B cell (primary cell): ENCODE measurements around the gene CPED1. TPM values are rescaled to one million over a fixed set of nuclear protein-coding genes. Genes with fewer than 3 reads are reported as not detected.
A peak's percentile ranks its signal among the peaks of the same experiment; 100 is the strongest.

Source experiments
- ATAC-seq: fragments of 200-7000 bp; cut with Tn5 transposase; one replicate; pipeline ENCODE4 v1.10.0; 2021; ENCODE audit warnings: low read depth, mild to moderate bottlenecking, moderate number of reproducible peaks, moderate library complexity
- CTCF ChIA-PET: fragments of 350-600 bp; sonication (Branson Sonifier 250); formaldehyde crosslinking; loops from one replicate; lab custom pipeline; 2021; ENCODE audit warnings: antibody characterized with exemption, inconsistent platforms; lab: Charles Lee
- POLR2A ChIA-PET: fragments of 350-600 bp; sonication (Branson Sonifier 250); formaldehyde crosslinking; loops from one replicate; lab custom pipeline; 2021; ENCODE audit warnings: antibody characterized with exemption; lab: Charles Lee
- DNase-seq: peaks from one replicate; pipeline ENCODE4 v3.0.0; 2013
- H2AFZ ChIP-seq: 2 replicates; pipeline ENCODE4 v1.6.1; 2012; ENCODE audit warnings: mild to moderate bottlenecking, low read depth, low read length; ENCODE audit not compliant: insufficient read depth, poor library complexity, severe bottlenecking
- H3K27ac ChIP-seq, 2 donors: 1 replicate in 1 of 2; 2 replicates in 1 of 2; pipeline ENCODE4 v1.5.1; 2012 to 2013; ENCODE audit warnings: low read length in 2 of 2, mild to moderate bottlenecking in 2 of 2, moderate library complexity in 1 of 2
- H3K27me3 ChIP-seq, 4 experiments: fragments of 200-600 bp in 1 of 4; sonication (generic) in 1 of 4; replicated peaks in 1 of 4; 1 replicate in 2 of 4; 2 replicates in 2 of 4; pipeline versions ENCODE4 v1.6.1 to v1.7.0; 2013 to 2016; ENCODE audit warnings: low read length in 3 of 4, mild to moderate bottlenecking in 2 of 4, mixed read lengths in 1 of 4, moderate library complexity in 1 of 4; ENCODE audit not compliant: insufficient read depth in 4 of 4, control insufficient read depth in 3 of 4; ENCODE audit errors: control extremely low read depth in 1 of 4
- H3K36me3 ChIP-seq, 2 experiments: replicated peaks in 1 of 2; 1 replicate in 1 of 2; 2 replicates in 1 of 2; pipeline versions ENCODE4 v1.6.1 to v1.7.1; 2013; ENCODE audit warnings: low read length in 1 of 2; ENCODE audit not compliant: insufficient read depth in 2 of 2, control insufficient read depth in 1 of 2; ENCODE audit errors: control extremely low read depth in 1 of 2, extremely low read depth in 1 of 2
- H3K4me1 ChIP-seq, 2 donors: fragments of 200-600 bp in 1 of 2; sonication (generic) in 1 of 2; 1 replicate in 1 of 2; 2 replicates in 1 of 2; pipeline versions ENCODE4 v1.5.1 to v1.6.1; 2013 to 2017; ENCODE audit warnings: low read length in 2 of 2; ENCODE audit not compliant: control insufficient read depth in 2 of 2, insufficient read depth in 2 of 2
- H3K4me2 ChIP-seq: replicated peaks from 2 replicates; pipeline ENCODE3; 2012; ENCODE audit warnings: mild to moderate bottlenecking, low read depth, low read length; ENCODE audit not compliant: poor library complexity, severe bottlenecking
- H3K4me3 ChIP-seq, 5 experiments: fragments of 200-600 bp in 1 of 5; sonication (generic) in 1 of 5; 1 replicate in 3 of 5; 2 replicates in 2 of 5; pipeline versions ENCODE4 v1.5.1 to v1.7.0; 2011 to 2016; ENCODE audit warnings: low read length in 4 of 5, mild to moderate bottlenecking in 4 of 5, low read depth in 2 of 5, control low read depth in 1 of 5, moderate library complexity in 1 of 5; ENCODE audit not compliant: insufficient read depth in 1 of 5; ENCODE audit errors: control extremely low read depth in 1 of 5, extremely low read depth in 1 of 5
- H3K79me2 ChIP-seq: fragments of 200-600 bp; sonication (generic); one replicate; pipeline ENCODE4 v1.6.0; 2016; ENCODE audit warnings: low read length; ENCODE audit not compliant: control insufficient read depth, insufficient read depth
- H3K9ac ChIP-seq: fragments of 200-600 bp; sonication (generic); 2 replicates; pipeline ENCODE4 v1.6.1; 2017; ENCODE audit warnings: mild to moderate bottlenecking, low read length, moderate library complexity
- H3K9me3 ChIP-seq, 3 donors: one replicate each; pipeline versions ENCODE4 v1.6.1 to v1.7.1; 2013; ENCODE audit warnings: low read length in 2 of 3; ENCODE audit not compliant: control insufficient read depth in 2 of 3, insufficient read depth in 1 of 3; ENCODE audit errors: control extremely low read depth in 1 of 3
- H4K20me1 ChIP-seq: 2 replicates; pipeline ENCODE4 v1.6.0; 2012; ENCODE audit warnings: mild to moderate bottlenecking, low read length; ENCODE audit not compliant: insufficient read depth, control insufficient read depth, poor library complexity, severe bottlenecking
- H3K27ac Mint-ChIP-seq: one replicate; pipeline ENCODE4 v1.8.0; 2021; ENCODE audit warnings: mixed read lengths
- H3K27me3 Mint-ChIP-seq: one replicate; pipeline ENCODE4 v1.8.0; 2021; ENCODE audit warnings: mixed read lengths
- H3K4me1 Mint-ChIP-seq: one replicate; pipeline ENCODE4 v1.8.0; 2021; ENCODE audit warnings: mixed read lengths
- H3K4me3 Mint-ChIP-seq: one replicate; pipeline ENCODE4 v1.8.0; 2021; ENCODE audit warnings: mixed read lengths
- H3K9me3 Mint-ChIP-seq: one replicate; pipeline ENCODE4 v1.8.0; 2022; ENCODE audit warnings: mixed read lengths; ENCODE audit not compliant: insufficient read depth
- CTCF ChIP-seq: fragments of 200-600 bp; IDR thresholded peaks from one replicate; pipeline ENCODE4 v1.8.0; 2022; ENCODE audit warnings: antibody characterized with exemption, mild to moderate bottlenecking
- EZH2 ChIP-seq: IDR thresholded peaks from 2 replicates; pipeline ENCODE4 v1.6.1; 2012; ENCODE audit warnings: borderline replicate concordance, low read depth, mild to moderate bottlenecking, moderate library complexity, low read length; ENCODE audit not compliant: insufficient read depth, poor library complexity, severe bottlenecking
- WGBS: methylation state at CpG from one replicate; pipeline ENCODE4 v1.1.5; 2013; ENCODE audit warnings: missing lambda C conversion rate; ENCODE audit not compliant: insufficient coverage; 5-methylcytosine and 5-hydroxymethylcytosine counted together
- intact Hi-C: fragments of 100-400 bp; cut with micrococcal nuclease; formaldehyde crosslinking; loops from one replicate; pipeline ENCODE4 v1.10.0; 2022
- polyA plus RNA-seq: library from polyadenylated mRNA; depleted of rRNA; stranded (reverse); fragments of >200 nt; gene quantifications from 2 replicates; pipeline ENCODE4 v1.2.3, GENCODE V29; 2012
- total RNA-seq, 2 donors: library from RNA; stranded (reverse); fragments of 120-200 nt in 1 of 2; gene quantifications; 1 replicate in 1 of 2; 2 replicates in 1 of 2; pipeline versions ENCODE4 v1.2.3 to v1.2.4, GENCODE V29; 2013 to 2022

The CPED1 gene
- total and polyA plus RNA-seq, 2 donors (not counting 1 experiment from before 2014, with no cell fraction given), result 0.44 to 3.8 TPM

- no peaks in the 10 kb centered on the region for H3K27me3 Mint-ChIP-seq
- H3K9ac ChIP-seq, result no peak overlapping the region
- WGBS, result no CpG with 5 or more reads among the region's 1 CpG
- H3K4me3 Mint-ChIP-seq, result no peak overlapping the region
- POLR2A ChIA-PET, result no interaction called here
- H3K4me3 ChIP-seq, result no peak overlapping the region
- H3K4me1 ChIP-seq, result no peaks in the 10 kb centered on the region
- TF ChIP-seq EZH2 (no peak), CTCF (no peak)
- H3K9me3 Mint-ChIP-seq, result no peaks in the 10 kb centered on the region
- no peak overlapping the region for H2AFZ ChIP-seq
- DNase-seq (no peak), ATAC-seq (no peak)
- peaks cover 0 to 3% (median 0%) of the 10 kb centered on the region in 3 donors for H3K9me3 ChIP-seq
- H4K20me1 ChIP-seq, result no peaks in the 10 kb centered on the region
- no peak overlapping the region for H3K4me2 ChIP-seq
- H3K4me1 Mint-ChIP-seq, result peaks cover 12% of the 10 kb centered on the region
- intact Hi-C loops, result no loop called here
- H3K27me3 ChIP-seq, result no peaks in the 10 kb centered on the region
- H3K27ac ChIP-seq, result no peak overlapping the region
- H3K36me3 ChIP-seq, result no peaks in the 10 kb centered on the region
- CTCF ChIA-PET, result interaction anchor here (1.5 kb wide), 1 partner anchor 52 kb away, joined by 3 read pairs; no protein-coding TSS in a partner anchor
- H3K79me2 ChIP-seq, result no peaks in the 10 kb centered on the region
- H3K27ac Mint-ChIP-seq, result peak overlapping the region; percentile 17
Observed at GRCh38 chr7:121262969-121263368, 274.5 kb downstream of the CPED1 start.

GRCh38 chr7:121266307-121266894, 277.9 kb downstream of the CPED1 start:
- Mint-ChIP-seq H3K4me3 (no peak overlapping the region), H3K27me3 (no peaks in the 10 kb centered on the region), H3K4me1 (peaks cover 12% of the 10 kb centered on the region), H3K27ac (no peak overlapping the region), H3K9me3 (no peaks in the 10 kb centered on the region)
- H3K4me2 ChIP-seq, result no peak overlapping the region
- ChIA-PET CTCF (no interaction called here), POLR2A (no interaction called here)
- H4K20me1 ChIP-seq, result no peaks in the 10 kb centered on the region
- H3K79me2 ChIP-seq, result no peaks in the 10 kb centered on the region
- intact Hi-C loops, result loop anchor here (2.0 kb wide), 1 partner anchor 14 kb away; no protein-coding TSS in a partner anchor
- ATAC-seq (no peak), DNase-seq (no peak)
- H3K27me3 ChIP-seq, result no peaks in the 10 kb centered on the region
- H3K4me1 ChIP-seq, result no peaks in the 10 kb centered on the region
- no peak overlapping the region for H3K4me3 ChIP-seq
- H3K36me3 ChIP-seq, result no peaks in the 10 kb centered on the region
- H3K27ac ChIP-seq, result no peak overlapping the region
- TF ChIP-seq EZH2, result no peak
- no peaks in the 10 kb centered on the region for H3K9me3 ChIP-seq
- WGBS, result no CpG with 5 or more reads among the region's 3 CpGs
- H3K9ac ChIP-seq, result no peak overlapping the region
- H2AFZ ChIP-seq, result no peak overlapping the region
